Adrenal gland (tissue), 5 donors: ENCODE data around the gene MRPS22.

Experiments used
- CTCF ChIP-seq, 6 experiments: fragments of 450-650 bp in 4 of 6; fragments of 200-600 bp in 2 of 6; sonication (generic) in 1 of 6; IDR thresholded peaks; 1 replicate in 5 of 6; 2 replicates in 1 of 6; pipeline versions ENCODE4 v1.5.1 to v1.8.0; 2016 to 2021; ENCODE audit warnings: antibody characterized with exemption in 6 of 6, mild to moderate bottlenecking in 2 of 6, moderate library complexity in 1 of 6
- POLR2A ChIP-seq, 2 donors: fragments of 450-650 bp; IDR thresholded peaks; one replicate each; pipeline ENCODE4 v1.6.1; 2017; ENCODE audit warnings: antibody characterized with exemption in 2 of 2, mild to moderate bottlenecking in 2 of 2, moderate library complexity in 1 of 2
- donor health status: DM: no; HTN: no; CAD: no.

GRCh38 chr3:139388077-139388476 lies 44.3 kb downstream of the MRPS22 start:
- TF ChIP-seq CTCF (IDR thresholded peaks at IDR 0.05) (no peak), POLR2A (IDR thresholded peaks at IDR 0.05) (no peak)
